HEK293T (cell line): ENCODE data around the gene KRT17.

ENCODE experiments used
- CTCF ChIA-PET: fragments of 350-600 bp; formaldehyde crosslinking; extraction: SDS; loops from one replicate; lab custom pipeline; 2021; ENCODE audit warnings: antibody characterized with exemption, inconsistent platforms; lab: Yijun Ruan, JAX
- POLR2A ChIA-PET: fragments of 350-600 bp; formaldehyde crosslinking; extraction: SDS; loops from one replicate; lab custom pipeline; 2020; ENCODE audit warnings: antibody characterized with exemption, inconsistent platforms; lab: Yijun Ruan, JAX
- DNase-seq: peaks from one replicate; pipeline ENCODE4 v3.0.0; 2012; ENCODE audit warnings: mixed read lengths; ENCODE audit errors: extremely low spot score
- ARNT ChIP-seq: fragments of 450-650 bp; IDR thresholded peaks from 2 replicates; pipeline ENCODE4 v1.6.1; 2017; ENCODE audit warnings: mild to moderate bottlenecking
- BHLHE40 ChIP-seq: fragments of 450-650 bp; IDR thresholded peaks from 2 replicates; pipeline ENCODE4 v1.6.1; 2016; ENCODE audit warnings: mild to moderate bottlenecking, moderate library complexity, borderline replicate concordance
- CTBP1 ChIP-seq: fragments of 450-650 bp; IDR thresholded peaks from 2 replicates; pipeline ENCODE4 v1.6.1; 2016; ENCODE audit warnings: borderline replicate concordance
- ELF4 ChIP-seq: fragments of 450-650 bp; IDR thresholded peaks from 2 replicates; pipeline ENCODE4 v1.6.1; 2017; ENCODE audit warnings: antibody characterized with exemption
- FOXA1 ChIP-seq: fragments of 450-650 bp; IDR thresholded peaks from 2 replicates; pipeline ENCODE4 v1.6.1; 2016; ENCODE audit warnings: mild to moderate bottlenecking
- FOXK2 ChIP-seq: fragments of 450-650 bp; IDR thresholded peaks from 2 replicates; pipeline ENCODE4 v1.6.1; 2016; ENCODE audit warnings: mild to moderate bottlenecking
- FOXM1 ChIP-seq: fragments of 450-650 bp; IDR thresholded peaks from 2 replicates; pipeline ENCODE4 v1.6.1; 2017; ENCODE audit warnings: mild to moderate bottlenecking, borderline replicate concordance
- HDGF ChIP-seq: fragments of 450-650 bp; IDR thresholded peaks from 2 replicates; pipeline ENCODE4 v1.6.1; 2017; ENCODE audit warnings: antibody characterized with exemption, borderline replicate concordance
- L3MBTL2 ChIP-seq: fragments of 450-650 bp; conservative IDR thresholded peaks from 2 replicates; pipeline ENCODE4 v1.6.1; 2016; ENCODE audit warnings: mild to moderate bottlenecking
- LEF1 ChIP-seq: fragments of 450-650 bp; IDR thresholded peaks from 2 replicates; pipeline ENCODE4 v1.6.1; 2017; ENCODE audit warnings: mild to moderate bottlenecking, borderline replicate concordance
- NFRKB ChIP-seq: fragments of 450-650 bp; IDR thresholded peaks from 2 replicates; pipeline ENCODE4 v1.6.1; 2016; ENCODE audit warnings: mild to moderate bottlenecking, moderate library complexity
- PKNOX1 ChIP-seq: fragments of 450-650 bp; IDR thresholded peaks from 2 replicates; pipeline ENCODE4 v1.6.1; 2016
- SP1 ChIP-seq: fragments of 450-650 bp; IDR thresholded peaks from 2 replicates; pipeline ENCODE4 v1.6.1; 2017
- SUZ12 ChIP-seq: fragments of 450-650 bp; IDR thresholded peaks from 2 replicates; pipeline ENCODE4 v1.6.1; 2016; ENCODE audit warnings: mild to moderate bottlenecking
- TARDBP ChIP-seq: fragments of 450-650 bp; IDR thresholded peaks from 2 replicates; pipeline ENCODE4 v1.6.1; 2016
- ZNF384 ChIP-seq: fragments of 450-650 bp; IDR thresholded peaks from 2 replicates; pipeline ENCODE4 v1.6.1; 2016

Gene KRT17

GRCh38 chr17:41600318-41600717 is 24.1 kb downstream of the KRT17 start:
- POLR2A ChIA-PET = no interaction called here
- TF ChIP-seq L3MBTL2 = no peak
- no peak for TF ChIP-seq BHLHE40
- TF ChIP-seq FOXM1 = no peak
- no peak for TF ChIP-seq HDGF
- TF ChIP-seq PKNOX1 = no peak
- TF ChIP-seq ELF4 = no peak
- no peak for TF ChIP-seq ARNT
- no peak for TF ChIP-seq SUZ12
- TF ChIP-seq FOXA1 = no peak
- no peak for TF ChIP-seq NFRKB
- no peak for TF ChIP-seq ZNF384
- TF ChIP-seq TARDBP = no peak
- no peak for TF ChIP-seq SP1
- CTCF ChIA-PET = no interaction called here
- DNase-seq = no peak

GRCh38 chr17:41599680-41600079 is 24.7 kb downstream of the KRT17 start:
- no peak for TF ChIP-seq TARDBP
- TF ChIP-seq NFRKB = no peak
- TF ChIP-seq BHLHE40 = no peak
- TF ChIP-seq SUZ12 = no peak
- TF ChIP-seq FOXA1 = no peak
- TF ChIP-seq CTBP1 = no peak
- TF ChIP-seq SP1 = no peak
- TF ChIP-seq FOXK2 = no peak
- no peak for TF ChIP-seq ARNT
- POLR2A ChIA-PET = no interaction called here
- CTCF ChIA-PET = no interaction called here
- DNase-seq = no peak

GRCh38 chr17:41595585-41595984 is 28.8 kb downstream of the KRT17 start:
- POLR2A ChIA-PET = no interaction called here
- no peak for DNase-seq
- no peak for TF ChIP-seq ELF4
- no peak for TF ChIP-seq LEF1
- TF ChIP-seq FOXM1 = no peak
- TF ChIP-seq NFRKB = no peak
- TF ChIP-seq FOXA1 = no peak
- TF ChIP-seq HDGF = no peak
- no peak for TF ChIP-seq TARDBP
- no peak for TF ChIP-seq CTBP1
- TF ChIP-seq L3MBTL2 = no peak
- no peak for TF ChIP-seq PKNOX1
- TF ChIP-seq ZNF384 = no peak
- TF ChIP-seq SUZ12 = no peak
- TF ChIP-seq SP1 = no peak
- CTCF ChIA-PET = interaction anchor here (0.6 to 1.4 kb wide), 2 partner anchors 53 to 96 kb away, joined by 3 to 4 read pairs; no protein-coding TSS in a partner anchor

- TF ChIP-seq FOXK2 (no peak), SP1 (no peak), SUZ12 (no peak), ARNT (no peak), LEF1 (no peak), CTBP1 (no peak), ZNF384 (no peak), FOXA1 (no peak), ELF4 (no peak), PKNOX1 (no peak), BHLHE40 (no peak), TARDBP (no peak), NFRKB (no peak), FOXM1 (no peak), L3MBTL2 (no peak), HDGF (no peak)
- CTCF ChIA-PET = no interaction called here
- no peak for DNase-seq
- POLR2A ChIA-PET = no interaction called here
Observed at GRCh38 chr17:41594363-41594915, 29.9 kb downstream of the KRT17 start.

GRCh38 chr17:41593306-41593981 is 30.9 kb downstream of the KRT17 start:
- no peak for DNase-seq
- ChIA-PET CTCF (interaction anchor here (1.4 kb wide), 1 partner anchor 45 kb away, joined by 3 read pairs; no protein-coding TSS in a partner anchor), POLR2A (interaction anchor here (0.8 kb wide), 1 partner anchor 14 kb away, joined by 3 read pairs; no protein-coding TSS in a partner anchor)
- TF ChIP-seq FOXK2 = no peak
- TF ChIP-seq SP1 = no peak
- TF ChIP-seq CTBP1 = no peak
- TF ChIP-seq SUZ12 = no peak
- TF ChIP-seq PKNOX1 = no peak
- TF ChIP-seq ZNF384 = no peak
- no peak for TF ChIP-seq BHLHE40
- TF ChIP-seq NFRKB = no peak
- TF ChIP-seq HDGF = no peak
- TF ChIP-seq LEF1 = no peak
- TF ChIP-seq FOXM1 = no peak
- no peak for TF ChIP-seq FOXA1
- no peak for TF ChIP-seq ARNT
- no peak for TF ChIP-seq L3MBTL2
- no peak for TF ChIP-seq TARDBP
